H1 (cell line): ENCODE results near the gene HMSD. TPM values are rescaled to one million over a fixed set of nuclear protein-coding genes. Genes with fewer than 3 reads are reported as not detected.

Source experiments
- CTCF ChIA-PET: fragments of 300-600 bp; sonication (Branson Sonifier 250); formaldehyde crosslinking; loops from one replicate; lab custom pipeline; 2021; ENCODE audit not compliant: partially characterized antibody; lab: Charles Lee
- POLR2A ChIA-PET: fragments of 300-600 bp; sonication (Branson Sonifier 250); formaldehyde crosslinking; loops from one replicate; lab custom pipeline; 2021; ENCODE audit warnings: inconsistent platforms; ENCODE audit not compliant: partially characterized antibody; lab: Charles Lee
- DNase-seq, 2 experiments: peaks; one replicate each; pipeline versions ENCODE4 v3.0.0 to v3.0.0-alpha.2; 2010 to 2022; ENCODE audit warnings: low spot score in 2 of 2, low read depth in 1 of 2, mixed read lengths in 1 of 2
- FAIRE-seq: peaks from 2 replicates; lab custom pipeline; 2011; peaks lifted over from hg19 to GRCh38; lab: Jason Lieb, UNC
- H2AFZ ChIP-seq: 2 replicates; pipeline ENCODE4 v1.8.1; 2012; ENCODE audit warnings: low read length, inconsistent platforms
- H2AK5ac ChIP-seq: 2 replicates; pipeline ENCODE4 v1.6.1; 2013; ENCODE audit warnings: low read depth, low read length
- H2BK120ac ChIP-seq: replicated peaks from 2 replicates; pipeline ENCODE3; 2013; ENCODE audit warnings: low read depth, low read length, inconsistent platforms
- H2BK12ac ChIP-seq: 2 replicates; pipeline ENCODE4 v1.6.1; 2013; ENCODE audit warnings: low read depth, low read length
- H2BK15ac ChIP-seq: 2 replicates; pipeline ENCODE4 v1.6.1; 2013; ENCODE audit warnings: low read length
- H2BK20ac ChIP-seq: 2 replicates; pipeline ENCODE4 v1.6.1; 2013; ENCODE audit warnings: low read length
- H2BK5ac ChIP-seq: 2 replicates; pipeline ENCODE4 v1.6.1; 2013; ENCODE audit warnings: low read depth, low read length
- H3K14ac ChIP-seq: 2 replicates; pipeline ENCODE4 v1.6.1; 2013; ENCODE audit warnings: inconsistent platforms; ENCODE audit not compliant: insufficient read length
- H3K18ac ChIP-seq: 2 replicates; pipeline ENCODE4 v1.6.1; 2013; ENCODE audit warnings: low read length; ENCODE audit errors: extremely low read depth
- H3K23ac ChIP-seq: 2 replicates; pipeline ENCODE4 v1.6.1; 2013; ENCODE audit warnings: inconsistent platforms; ENCODE audit not compliant: insufficient read length
- H3K23me2 ChIP-seq: 2 replicates; pipeline ENCODE4 v1.6.1; 2013; ENCODE audit warnings: low read depth, low read length
- H3K27ac ChIP-seq: 2 replicates; pipeline ENCODE4 v1.6.1; 2011; ENCODE audit warnings: low read depth, low read length, inconsistent platforms
- H3K27me3 ChIP-seq, 4 experiments: replicated peaks in 1 of 4; 1 replicate in 1 of 4; 2 replicates in 3 of 4; pipeline versions ENCODE4 v1.6.1 to v1.8.1; 2011 to 2013; ENCODE audit warnings: low read length in 3 of 4, mild to moderate bottlenecking in 3 of 4, inconsistent platforms in 2 of 4, mixed read lengths in 2 of 4, moderate library complexity in 1 of 4; ENCODE audit not compliant: control insufficient read depth in 3 of 4, insufficient read depth in 3 of 4; ENCODE audit errors: extremely low read depth in 1 of 4
- H3K36me3 ChIP-seq, 4 experiments: 2 replicates each; pipeline versions ENCODE4 v1.6.1 to v1.8.1; 2011 to 2013; ENCODE audit warnings: mild to moderate bottlenecking in 4 of 4, low read length in 3 of 4, moderate library complexity in 2 of 4, control low read depth in 1 of 4, inconsistent platforms in 1 of 4; ENCODE audit not compliant: insufficient read depth in 4 of 4, control insufficient read depth in 2 of 4
- H3K4ac ChIP-seq: replicated peaks from 2 replicates; pipeline ENCODE3; 2013; ENCODE audit warnings: low read length, low read depth, mixed read lengths, inconsistent platforms; ENCODE audit not compliant: insufficient read length
- H3K4me1 ChIP-seq, 4 experiments: replicated peaks in 1 of 4; 1 replicate in 1 of 4; 2 replicates in 3 of 4; pipeline versions ENCODE4 v1.6.1 to v1.8.1; 2011 to 2013; ENCODE audit warnings: low read length in 3 of 4, inconsistent platforms in 2 of 4, mixed read lengths in 1 of 4; ENCODE audit not compliant: insufficient read depth in 4 of 4, control insufficient read depth in 3 of 4
- H3K4me2 ChIP-seq, 2 experiments: 2 replicates each; pipeline versions ENCODE4 v1.6.1 to v1.8.1; 2011 to 2013; ENCODE audit warnings: low read depth in 2 of 2, low read length in 2 of 2, control low read depth in 1 of 2, inconsistent platforms in 1 of 2, mild to moderate bottlenecking in 1 of 2; ENCODE audit not compliant: insufficient read depth in 1 of 2
- H3K4me3 ChIP-seq, 4 experiments: fragments of 200-600, 300-600 bp in 1 of 4; sonication (generic), shearing (Covaris generic), sonication (Bioruptor Twin) in 1 of 4; 2 replicates each; pipeline versions ENCODE4 v1.5.1 to v1.8.1; 2011 to 2016; ENCODE audit warnings: low read length in 4 of 4, low read depth in 3 of 4, control low read depth in 2 of 4, inconsistent platforms in 2 of 4, mild to moderate bottlenecking in 2 of 4, mixed read lengths in 1 of 4, moderate library complexity in 1 of 4; ENCODE audit not compliant: insufficient read depth in 2 of 4; ENCODE audit errors: extremely low read depth in 1 of 4
- H3K56ac ChIP-seq: replicated peaks from 2 replicates; pipeline ENCODE3; 2013; ENCODE audit warnings: low read depth, mild to moderate bottlenecking, mixed read lengths, low read length, inconsistent platforms; ENCODE audit not compliant: insufficient read length
- H3K79me1 ChIP-seq: 2 replicates; pipeline ENCODE4 v1.6.1; 2013; ENCODE audit warnings: low read depth, low read length, control low read depth
- H3K79me2 ChIP-seq, 2 experiments: 2 replicates each; pipeline versions ENCODE4 v1.6.1 to v1.8.1; 2012 to 2013; ENCODE audit warnings: low read length in 2 of 2, mild to moderate bottlenecking in 2 of 2, inconsistent platforms in 1 of 2; ENCODE audit not compliant: insufficient read depth in 2 of 2, control insufficient read depth in 1 of 2
- H3K9ac ChIP-seq, 4 experiments: replicated peaks in 1 of 4; 1 replicate in 1 of 4; 2 replicates in 3 of 4; pipeline versions ENCODE4 v1.6.1 to v1.8.1; 2011 to 2013; ENCODE audit warnings: low read depth in 3 of 4, low read length in 3 of 4, control low read depth in 2 of 4, mild to moderate bottlenecking in 2 of 4, moderate library complexity in 2 of 4, inconsistent platforms in 1 of 4; ENCODE audit errors: extremely low read depth in 1 of 4
- H3K9me3 ChIP-seq, 2 experiments: 2 replicates each; pipeline versions ENCODE4 v1.6.1 to v1.8.1; 2012 to 2013; ENCODE audit warnings: mild to moderate bottlenecking in 2 of 2, moderate library complexity in 2 of 2, control low read depth in 1 of 2, inconsistent platforms in 1 of 2, low read depth in 1 of 2, low read length in 1 of 2, mixed read lengths in 1 of 2; ENCODE audit not compliant: insufficient read depth in 2 of 2
- H4K20me1 ChIP-seq, 2 experiments: replicated peaks in 1 of 2; 2 replicates each; pipeline versions ENCODE3 to v1.8.1; 2011 to 2013; ENCODE audit warnings: inconsistent platforms in 2 of 2, low read length in 2 of 2, mild to moderate bottlenecking in 1 of 2; ENCODE audit not compliant: insufficient read depth in 2 of 2, control insufficient read depth in 1 of 2
- H4K5ac ChIP-seq: 2 replicates; pipeline ENCODE4 v1.6.1; 2013; ENCODE audit warnings: low read length, low read depth, mixed read lengths, inconsistent platforms; ENCODE audit not compliant: insufficient read length
- H4K8ac ChIP-seq: 2 replicates; pipeline ENCODE4 v1.8.0; 2013; ENCODE audit warnings: mild to moderate bottlenecking, moderate library complexity, low read length, inconsistent platforms; ENCODE audit not compliant: insufficient read depth; ENCODE audit errors: extremely low read depth
- H4K91ac ChIP-seq: replicated peaks from 2 replicates; pipeline ENCODE3; 2013; ENCODE audit warnings: low read length, mixed read lengths, inconsistent platforms; ENCODE audit not compliant: insufficient read length
- POU5F1 ChIP-seq: IDR thresholded peaks from 2 replicates; pipeline ENCODE4 v1.6.1; 2011; ENCODE audit warnings: low read depth, mild to moderate bottlenecking, low read length, moderate library complexity
- polyA plus RNA-seq, 7 experiments: library from polyadenylated mRNA; depleted of rRNA in 3 of 7; stranded (reverse) in 5 of 7; unstranded in 2 of 7; fragments of >200 nt in 5 of 7; fragments of 200-250 nt in 2 of 7; gene quantifications; 1 replicate in 5 of 7; 2 replicates in 1 of 7; 4 replicates in 1 of 7; pipeline versions ENCODE4 v1.2.1 to v1.2.3, GENCODE V29; 2011 to 2013; ENCODE audit warnings: missing spikeins in 2 of 7, mixed read lengths in 2 of 7
- total RNA-seq: library from RNA; stranded (reverse); fragmentation: NEBNext Ultra II Directional; extraction: Animal tissue kit (Norgen Biotek cat#: 25700); gene quantifications from 2 replicates; pipeline ENCODE4 v1.2.1, GENCODE V29; 2021

Gene HMSD
- total and polyA plus RNA-seq, 2 of the 8 experiments (the other 6 are each of a cell fraction or from before 2014, with no cell fraction given), result 1.3 to 3.0 TPM

DNA sequence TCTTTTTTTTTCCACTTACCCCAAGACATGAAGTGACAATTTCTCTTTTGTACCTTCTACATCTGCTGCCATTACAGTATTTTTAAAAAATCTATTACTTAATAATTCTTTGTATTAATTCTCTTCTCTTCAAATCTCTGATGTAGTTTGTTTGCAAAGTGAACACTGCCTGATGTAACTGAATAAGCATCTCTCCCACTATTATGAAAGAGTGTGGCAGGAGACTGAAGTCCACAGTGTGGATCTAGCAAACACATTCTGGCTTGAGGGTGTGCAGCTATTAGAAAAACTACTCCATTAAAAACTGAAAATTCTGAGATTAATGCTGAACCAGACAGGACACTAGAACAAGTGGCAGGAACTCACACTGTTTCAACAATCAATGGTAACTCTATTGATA, 15.8 kb downstream of the HMSD start:
- H3K9me3 ChIP-seq, result no peaks in the 10 kb centered on the region
- no peak overlapping the region for H4K8ac ChIP-seq
- no peak overlapping the region for H2BK120ac ChIP-seq
- H2BK20ac ChIP-seq, result no peak overlapping the region
- H2AK5ac ChIP-seq, result no peak overlapping the region
- no peak for TF ChIP-seq POU5F1
- no peak overlapping the region for H3K4me2 ChIP-seq
- no peaks in the 10 kb centered on the region for H3K23me2 ChIP-seq
- DNase-seq (no peak), FAIRE-seq (no peak)
- no peak overlapping the region for H4K91ac ChIP-seq
- ChIA-PET CTCF (interaction anchor here (0.7 to 6.7 kb wide), 12 partner anchors 11 to 372 kb away, joined by 3 to 59 read pairs (median 12); no protein-coding TSS in a partner anchor), POLR2A (no interaction called here)
- peaks cover 0 to 2% of the 10 kb centered on the region in 2 experiments for H4K20me1 ChIP-seq
- H3K79me1 ChIP-seq, result no peaks in the 10 kb centered on the region
- no peak overlapping the region for H3K4ac ChIP-seq
- H3K27me3 ChIP-seq, result no peaks in the 10 kb centered on the region; a peak in 1 of 7 replicates
- no peak overlapping the region for H2BK12ac ChIP-seq
- no peaks in the 10 kb centered on the region; a peak in 1 of 7 replicates for H3K4me1 ChIP-seq
- H3K18ac ChIP-seq, result no peak overlapping the region
- no peak overlapping the region for H4K5ac ChIP-seq
- H2BK15ac ChIP-seq, result no peak overlapping the region
- no peak overlapping the region for H2AFZ ChIP-seq
- H3K4me3 ChIP-seq, result no peak overlapping the region
- no peak overlapping the region for H3K14ac ChIP-seq
- H3K79me2 ChIP-seq, result no peaks in the 10 kb centered on the region
- H2BK5ac ChIP-seq, result no peak overlapping the region
- H3K56ac ChIP-seq, result no peak overlapping the region
- no peak overlapping the region for H3K9ac ChIP-seq
- H3K27ac ChIP-seq, result no peak overlapping the region
- no peak overlapping the region for H3K23ac ChIP-seq
- H3K36me3 ChIP-seq, result no peaks in the 10 kb centered on the region
